ENCODE results near the gene RABEP2.
"Not testable (repeated sequence)": the region's sequence is repeated elsewhere in the genome, so short reads cannot be mapped to it uniquely, and the experiment has no call there.

RABEP2 gene, protein sequence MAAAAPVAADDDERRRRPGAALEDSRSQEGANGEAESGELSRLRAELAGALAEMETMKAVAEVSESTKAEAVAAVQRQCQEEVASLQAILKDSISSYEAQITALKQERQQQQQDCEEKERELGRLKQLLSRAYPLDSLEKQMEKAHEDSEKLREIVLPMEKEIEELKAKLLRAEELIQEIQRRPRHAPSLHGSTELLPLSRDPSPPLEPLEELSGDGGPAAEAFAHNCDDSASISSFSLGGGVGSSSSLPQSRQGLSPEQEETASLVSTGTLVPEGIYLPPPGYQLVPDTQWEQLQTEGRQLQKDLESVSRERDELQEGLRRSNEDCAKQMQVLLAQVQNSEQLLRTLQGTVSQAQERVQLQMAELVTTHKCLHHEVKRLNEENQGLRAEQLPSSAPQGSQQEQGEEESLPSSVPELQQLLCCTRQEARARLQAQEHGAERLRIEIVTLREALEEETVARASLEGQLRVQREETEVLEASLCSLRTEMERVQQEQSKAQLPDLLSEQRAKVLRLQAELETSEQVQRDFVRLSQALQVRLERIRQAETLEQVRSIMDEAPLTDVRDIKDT

DNA sequence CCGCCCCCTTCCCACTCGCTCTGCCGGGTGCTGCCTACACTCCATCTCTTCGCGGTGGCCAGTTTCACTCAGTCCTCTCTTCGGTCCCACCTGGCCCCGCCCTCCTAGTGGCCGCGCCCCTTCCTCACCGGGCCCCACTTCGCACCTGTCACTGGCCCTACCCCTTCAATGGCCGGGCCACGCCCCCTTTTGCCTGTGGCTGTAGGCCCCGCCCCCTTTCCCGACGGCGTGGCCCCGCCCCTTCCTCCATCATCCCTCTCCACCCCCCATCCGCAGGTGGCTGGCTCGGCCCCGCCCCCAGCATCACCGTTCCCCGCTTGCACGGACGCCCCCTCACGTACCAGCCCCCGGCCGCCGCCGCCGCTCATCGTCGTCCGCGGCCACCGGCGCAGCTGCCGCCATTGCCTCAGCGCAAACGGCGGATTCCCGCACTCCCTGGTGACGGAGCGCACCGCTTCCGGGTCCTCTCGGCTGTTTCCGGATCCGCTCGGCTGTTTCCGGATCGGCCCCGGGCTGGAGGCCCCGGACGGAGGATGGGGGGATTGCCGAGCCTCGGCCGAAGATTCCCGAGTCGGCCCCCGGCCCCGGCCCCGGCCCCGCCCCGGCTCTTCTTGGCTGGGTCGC, at the start of gene RABEP2:
RABEP2 (minus strand) TSS at position 477 of the 624 bp plus-strand sequence; CDS start at position 402, 75 bp downstream.
- peak within 1 kb of the TSS; percentile 79 for H3K4me3 ChIP-seq (replicated peaks; ENCODE audit: low read depth, low read length)
- peak; percentile 87 for DNase-seq (ENCODE audit: low read depth)
- TF ChIP-seq, protein P1, sequence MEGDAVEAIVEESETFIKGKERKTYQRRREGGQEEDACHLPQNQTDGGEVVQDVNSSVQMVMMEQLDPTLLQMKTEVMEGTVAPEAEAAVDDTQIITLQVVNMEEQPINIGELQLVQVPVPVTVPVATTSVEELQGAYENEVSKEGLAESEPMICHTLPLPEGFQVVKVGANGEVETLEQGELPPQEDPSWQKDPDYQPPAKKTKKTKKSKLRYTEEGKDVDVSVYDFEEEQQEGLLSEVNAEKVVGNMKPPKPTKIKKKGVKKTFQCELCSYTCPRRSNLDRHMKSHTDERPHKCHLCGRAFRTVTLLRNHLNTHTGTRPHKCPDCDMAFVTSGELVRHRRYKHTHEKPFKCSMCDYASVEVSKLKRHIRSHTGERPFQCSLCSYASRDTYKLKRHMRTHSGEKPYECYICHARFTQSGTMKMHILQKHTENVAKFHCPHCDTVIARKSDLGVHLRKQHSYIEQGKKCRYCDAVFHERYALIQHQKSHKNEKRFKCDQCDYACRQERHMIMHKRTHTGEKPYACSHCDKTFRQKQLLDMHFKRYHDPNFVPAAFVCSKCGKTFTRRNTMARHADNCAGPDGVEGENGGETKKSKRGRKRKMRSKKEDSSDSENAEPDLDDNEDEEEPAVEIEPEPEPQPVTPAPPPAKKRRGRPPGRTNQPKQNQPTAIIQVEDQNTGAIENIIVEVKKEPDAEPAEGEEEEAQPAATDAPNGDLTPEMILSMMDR (IDR thresholded peaks at IDR 0.05; ENCODE audit: low read length, missing control alignments), result no peak

DNA sequence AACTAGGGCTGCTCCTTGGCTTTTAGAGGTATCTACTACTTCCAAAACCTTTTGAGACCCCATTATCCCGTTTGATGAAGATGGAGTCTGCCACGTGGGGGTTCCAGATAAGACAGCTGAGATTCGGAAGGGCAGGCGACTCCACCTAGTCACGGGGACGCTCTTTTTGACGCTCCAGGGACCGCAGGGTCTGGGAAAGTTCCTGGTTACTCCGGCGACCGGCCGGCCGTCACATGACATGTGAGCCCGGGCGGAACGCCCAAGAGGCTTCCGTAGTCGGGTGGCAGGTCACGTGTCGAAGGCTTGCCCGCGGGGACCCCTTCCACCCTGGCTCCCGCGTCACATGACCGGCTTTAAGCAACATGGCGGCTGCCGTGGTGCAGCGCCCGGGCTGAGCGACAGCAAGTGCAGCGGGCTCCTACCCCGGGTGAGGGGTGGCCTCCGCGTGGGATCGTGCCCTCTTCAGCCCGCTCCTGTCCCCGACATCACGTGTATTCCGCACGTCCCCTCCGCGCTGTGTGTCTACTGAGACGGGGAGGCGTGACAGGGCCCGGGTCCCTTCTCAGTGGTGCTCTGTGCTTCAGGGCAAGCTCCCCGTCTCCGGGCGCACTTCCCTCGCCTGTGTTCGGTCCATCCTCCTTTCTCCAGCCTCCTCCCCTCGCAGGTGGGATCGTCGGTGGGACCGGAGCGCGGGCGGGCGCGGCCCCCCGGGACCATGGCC, 49.6 kb upstream of the RABEP2 start, which contains the start of gene SPNS1:
SPNS1 (plus strand) TSS at position 342 of the 721 bp plus-strand sequence; CDS start at position 716, 374 bp downstream.
- peak; percentile 98 for DNase-seq (ENCODE audit: low read depth)
- TF ChIP-seq, protein P1 (IDR thresholded peaks at IDR 0.05; ENCODE audit: low read length, missing control alignments), result no peak

DNA sequence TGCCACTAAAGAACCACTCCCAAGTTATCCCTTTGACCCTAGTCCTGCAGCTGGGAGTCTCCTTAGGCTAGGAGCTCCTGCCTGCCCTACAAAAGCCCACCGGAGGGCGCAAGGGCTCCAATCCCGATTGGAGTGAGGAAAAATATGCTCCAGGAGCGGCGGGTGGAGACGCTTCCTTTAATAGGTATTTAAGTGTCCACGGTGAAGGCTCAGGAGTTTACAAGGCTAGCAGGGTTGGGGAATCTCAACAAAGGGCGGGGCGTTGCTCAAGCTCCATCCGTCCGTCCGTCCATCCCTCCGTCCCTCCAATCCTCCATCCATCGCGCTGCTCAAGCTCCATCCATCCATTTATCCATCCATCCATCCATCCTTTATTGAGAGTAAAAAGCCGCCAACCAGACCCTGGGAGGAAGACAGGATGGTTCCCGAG, 49.0 kb upstream of the RABEP2 start:
- peak overlapping the region; percentile 96 for H3K4me3 ChIP-seq (replicated peaks; ENCODE audit: low read depth, low read length)
- TF ChIP-seq, protein P1 (IDR thresholded peaks at IDR 0.05; ENCODE audit: low read length, missing control alignments), result peak; percentile 82
- peak; percentile 74 for DNase-seq (ENCODE audit: low read depth)

More for the DNA sequence above, 49.6 kb upstream of the RABEP2 start, which contains the start of gene SPNS1:
- H3K4me3 ChIP-seq (replicated peaks; ENCODE audit: low read depth, low read length), result peak within 1 kb of the TSS; percentile 96

DNA sequence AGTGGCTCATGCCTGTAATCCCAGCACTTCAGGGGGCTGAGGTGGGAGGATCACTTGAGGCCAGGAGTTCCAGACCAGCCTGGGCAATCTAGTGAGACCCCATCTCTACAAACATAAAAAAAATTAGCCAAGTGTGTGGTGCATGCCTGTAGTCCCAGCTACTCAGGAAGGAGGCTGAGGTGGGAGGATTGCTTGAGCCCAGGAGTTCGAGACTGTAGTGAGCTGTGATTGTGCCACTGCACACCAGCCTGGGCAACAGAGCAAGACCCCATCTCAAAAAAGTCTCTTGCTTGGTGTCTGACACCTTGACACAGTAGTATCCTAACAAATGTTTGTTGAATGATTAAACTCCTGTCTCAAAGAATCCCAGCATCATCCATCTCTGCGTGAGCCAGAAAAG, 44.7 kb upstream of the RABEP2 start:
- not testable (repeated sequence) for H3K4me3 ChIP-seq (replicated peaks; ENCODE audit: low read depth, low read length); DNase-seq (ENCODE audit: low read depth)

DNA sequence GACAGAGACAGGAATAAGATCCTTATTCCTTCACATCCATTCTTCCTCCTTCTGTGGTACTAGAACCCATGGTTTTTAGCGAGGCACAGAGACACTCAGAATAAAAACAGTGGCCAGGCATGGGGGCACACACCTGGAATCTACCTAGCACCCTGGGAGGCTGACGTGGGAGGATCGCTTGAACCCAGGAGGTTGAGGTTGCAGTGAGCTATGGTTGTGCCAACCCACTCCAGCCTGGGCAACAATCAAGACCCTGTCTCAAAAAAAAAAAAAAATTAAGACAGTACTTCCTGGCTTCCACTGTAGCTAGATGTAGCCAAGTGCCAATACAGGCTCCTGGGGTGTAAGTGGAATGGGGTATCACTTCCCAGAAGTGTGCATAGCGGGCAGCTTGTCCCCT, 42.1 kb upstream of the RABEP2 start:
- TF ChIP-seq, protein P1 (IDR thresholded peaks at IDR 0.05; ENCODE audit: low read length, missing control alignments), result no peak
- no peak overlapping the region for H3K4me3 ChIP-seq (replicated peaks; ENCODE audit: low read depth, low read length)
- no peak for DNase-seq (ENCODE audit: low read depth)

DNA sequence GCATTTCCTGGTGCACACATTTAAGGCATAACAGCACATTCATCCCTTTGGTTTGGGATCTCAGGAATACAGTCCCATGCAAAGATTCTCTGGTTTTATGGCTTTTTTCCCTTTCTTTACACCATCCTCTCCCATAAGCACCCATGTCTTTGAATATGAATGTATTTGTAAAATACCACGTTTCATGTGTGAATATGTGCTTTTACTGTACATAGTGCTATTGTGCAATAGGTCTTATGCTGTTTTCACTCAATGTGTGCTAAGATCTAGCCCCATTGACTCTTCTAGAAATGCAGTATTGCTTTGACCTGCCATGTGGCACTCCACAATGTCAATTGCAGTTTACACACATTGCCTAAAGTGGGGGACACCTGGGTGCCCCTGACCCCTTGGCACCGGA, 39.5 kb upstream of the RABEP2 start:
- no peak for DNase-seq (ENCODE audit: low read depth)
- TF ChIP-seq, protein P1 (IDR thresholded peaks at IDR 0.05; ENCODE audit: low read length, missing control alignments), result no peak
- H3K4me3 ChIP-seq (replicated peaks; ENCODE audit: low read depth, low read length), result no peak overlapping the region
